ENCODE measurements around the gene BANF2.
"Not testable (repeated sequence)": the region's sequence is repeated elsewhere in the genome, so short reads cannot be mapped to it uniquely, and the experiment has no call there.

The BANF2 gene

DNA sequence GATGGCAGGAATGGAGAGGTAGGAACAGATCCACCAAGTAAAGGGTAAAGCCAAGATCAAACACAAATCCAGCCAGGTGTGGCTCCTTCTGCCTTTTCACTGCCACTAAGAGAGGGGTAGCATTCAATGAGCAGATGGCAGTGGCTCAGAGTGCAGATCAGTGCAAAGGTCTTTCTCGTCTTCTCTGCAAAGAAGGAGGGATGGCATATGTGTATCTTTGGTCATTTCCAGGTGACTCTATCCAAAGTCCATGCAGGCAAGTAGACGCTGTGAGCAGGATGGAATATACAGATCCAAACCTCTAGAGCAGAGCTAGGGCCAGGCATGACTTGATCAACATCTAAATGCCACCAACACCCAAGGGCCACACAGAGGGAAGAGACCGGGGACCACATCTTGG is 6.9 kb downstream of the BANF2 start:
- H3K9me3 ChIP-seq (ENCODE audit: severe bottlenecking) = no peaks in the 10 kb centered on the region
- H3K27ac ChIP-seq (ENCODE audit: poor library complexity, severe bottlenecking) = no peak overlapping the region
- no peak for DNase-seq (ENCODE audit: low spot score)
- H3K27me3 ChIP-seq (ENCODE audit: insufficient read depth, poor library complexity, severe bottlenecking) = no peaks in the 10 kb centered on the region
- no peak for ATAC-seq (ENCODE audit: low read depth)
- H3K36me3 ChIP-seq (ENCODE audit: low read depth) = no peaks in the 10 kb centered on the region
- no peak overlapping the region for H3K4me3 ChIP-seq (ENCODE audit: severe bottlenecking)
- TF ChIP-seq, protein P1, sequence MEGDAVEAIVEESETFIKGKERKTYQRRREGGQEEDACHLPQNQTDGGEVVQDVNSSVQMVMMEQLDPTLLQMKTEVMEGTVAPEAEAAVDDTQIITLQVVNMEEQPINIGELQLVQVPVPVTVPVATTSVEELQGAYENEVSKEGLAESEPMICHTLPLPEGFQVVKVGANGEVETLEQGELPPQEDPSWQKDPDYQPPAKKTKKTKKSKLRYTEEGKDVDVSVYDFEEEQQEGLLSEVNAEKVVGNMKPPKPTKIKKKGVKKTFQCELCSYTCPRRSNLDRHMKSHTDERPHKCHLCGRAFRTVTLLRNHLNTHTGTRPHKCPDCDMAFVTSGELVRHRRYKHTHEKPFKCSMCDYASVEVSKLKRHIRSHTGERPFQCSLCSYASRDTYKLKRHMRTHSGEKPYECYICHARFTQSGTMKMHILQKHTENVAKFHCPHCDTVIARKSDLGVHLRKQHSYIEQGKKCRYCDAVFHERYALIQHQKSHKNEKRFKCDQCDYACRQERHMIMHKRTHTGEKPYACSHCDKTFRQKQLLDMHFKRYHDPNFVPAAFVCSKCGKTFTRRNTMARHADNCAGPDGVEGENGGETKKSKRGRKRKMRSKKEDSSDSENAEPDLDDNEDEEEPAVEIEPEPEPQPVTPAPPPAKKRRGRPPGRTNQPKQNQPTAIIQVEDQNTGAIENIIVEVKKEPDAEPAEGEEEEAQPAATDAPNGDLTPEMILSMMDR (IDR thresholded peaks at IDR 0.05; ENCODE audit: poor library complexity, severe bottlenecking) = no peak
- no peaks in the 10 kb centered on the region for H3K4me1 ChIP-seq (ENCODE audit: insufficient read depth, poor library complexity, severe bottlenecking)

DNA sequence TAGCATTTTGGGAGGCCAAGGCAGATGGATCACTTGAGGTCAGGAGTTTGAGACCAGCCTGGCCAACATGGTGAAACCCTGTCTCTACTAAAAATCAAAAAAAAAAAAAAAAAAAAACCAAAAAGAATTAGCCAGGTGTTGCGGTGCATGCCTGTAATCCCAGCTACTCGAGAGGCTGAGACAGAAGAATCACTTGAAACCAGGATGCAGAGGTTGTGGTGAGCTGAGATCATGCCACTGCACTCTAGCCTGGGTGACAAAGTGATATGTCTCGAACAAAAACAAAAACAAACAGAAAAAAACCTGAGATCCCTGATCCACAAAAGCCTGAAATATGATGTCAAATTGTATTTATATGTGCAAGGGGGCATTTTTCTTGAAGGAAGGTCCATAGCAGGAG is 8.2 kb downstream of the BANF2 start:
- ATAC-seq (ENCODE audit: low read depth); H3K27ac ChIP-seq (ENCODE audit: poor library complexity, severe bottlenecking); DNase-seq (ENCODE audit: low spot score): not testable (repeated sequence)

DNA sequence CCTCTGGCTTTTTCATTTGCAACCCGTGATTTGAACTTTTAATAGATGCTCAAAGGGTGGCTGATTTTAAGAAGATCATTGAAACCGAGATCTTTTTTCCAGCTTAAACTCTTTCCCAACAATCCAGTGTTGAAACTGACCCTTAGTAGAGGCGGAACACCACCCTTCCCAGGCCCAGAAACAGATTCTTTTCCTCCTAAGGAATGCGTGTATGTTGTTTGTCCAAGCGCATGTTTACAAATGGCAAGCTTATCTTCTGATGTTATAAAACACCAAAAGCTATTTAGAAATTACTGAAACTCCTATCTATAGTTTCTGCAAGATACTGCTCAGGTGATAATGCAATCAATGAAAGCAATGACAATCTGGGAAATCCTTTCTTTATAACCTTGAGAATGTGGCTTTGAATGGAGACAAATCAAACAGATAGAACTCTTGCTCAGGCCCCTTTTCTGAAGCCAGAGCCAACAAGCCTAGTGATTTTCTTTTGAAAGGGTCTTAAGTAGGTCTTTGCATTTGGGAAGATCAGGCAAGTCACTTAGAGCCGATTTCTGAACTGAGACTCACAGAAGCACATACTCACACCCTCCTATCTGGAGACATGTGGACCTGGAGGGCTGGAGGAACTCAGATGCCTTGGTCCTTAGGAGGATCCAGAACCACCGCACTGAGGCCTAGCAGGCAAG is 9.1 kb downstream of the BANF2 start:
- TF ChIP-seq, protein P1 (IDR thresholded peaks at IDR 0.05; ENCODE audit: poor library complexity, severe bottlenecking) = no peak
- Histone ChIP-seq H3K27me3 (ENCODE audit: insufficient read depth, poor library complexity, severe bottlenecking) (no peaks in the 10 kb centered on the region), H3K27ac (ENCODE audit: poor library complexity, severe bottlenecking) (no peak overlapping the region), H3K4me3 (ENCODE audit: severe bottlenecking) (no peak overlapping the region), H3K36me3 (ENCODE audit: low read depth) (no peaks in the 10 kb centered on the region), H3K4me1 (ENCODE audit: insufficient read depth, poor library complexity, severe bottlenecking) (no peaks in the 10 kb centered on the region), H3K9me3 (ENCODE audit: severe bottlenecking) (no peaks in the 10 kb centered on the region)
- no peak for ATAC-seq (ENCODE audit: low read depth)
- DNase-seq (ENCODE audit: low spot score) = no peak

More for the DNA sequence above, 8.2 kb downstream of the BANF2 start:
- not testable (repeated sequence) for H3K4me1 ChIP-seq (ENCODE audit: insufficient read depth, poor library complexity, severe bottlenecking); H3K9me3 ChIP-seq (ENCODE audit: severe bottlenecking); H3K27me3 ChIP-seq (ENCODE audit: insufficient read depth, poor library complexity, severe bottlenecking); H3K4me3 ChIP-seq (ENCODE audit: severe bottlenecking); H3K36me3 ChIP-seq (ENCODE audit: low read depth)

DNA sequence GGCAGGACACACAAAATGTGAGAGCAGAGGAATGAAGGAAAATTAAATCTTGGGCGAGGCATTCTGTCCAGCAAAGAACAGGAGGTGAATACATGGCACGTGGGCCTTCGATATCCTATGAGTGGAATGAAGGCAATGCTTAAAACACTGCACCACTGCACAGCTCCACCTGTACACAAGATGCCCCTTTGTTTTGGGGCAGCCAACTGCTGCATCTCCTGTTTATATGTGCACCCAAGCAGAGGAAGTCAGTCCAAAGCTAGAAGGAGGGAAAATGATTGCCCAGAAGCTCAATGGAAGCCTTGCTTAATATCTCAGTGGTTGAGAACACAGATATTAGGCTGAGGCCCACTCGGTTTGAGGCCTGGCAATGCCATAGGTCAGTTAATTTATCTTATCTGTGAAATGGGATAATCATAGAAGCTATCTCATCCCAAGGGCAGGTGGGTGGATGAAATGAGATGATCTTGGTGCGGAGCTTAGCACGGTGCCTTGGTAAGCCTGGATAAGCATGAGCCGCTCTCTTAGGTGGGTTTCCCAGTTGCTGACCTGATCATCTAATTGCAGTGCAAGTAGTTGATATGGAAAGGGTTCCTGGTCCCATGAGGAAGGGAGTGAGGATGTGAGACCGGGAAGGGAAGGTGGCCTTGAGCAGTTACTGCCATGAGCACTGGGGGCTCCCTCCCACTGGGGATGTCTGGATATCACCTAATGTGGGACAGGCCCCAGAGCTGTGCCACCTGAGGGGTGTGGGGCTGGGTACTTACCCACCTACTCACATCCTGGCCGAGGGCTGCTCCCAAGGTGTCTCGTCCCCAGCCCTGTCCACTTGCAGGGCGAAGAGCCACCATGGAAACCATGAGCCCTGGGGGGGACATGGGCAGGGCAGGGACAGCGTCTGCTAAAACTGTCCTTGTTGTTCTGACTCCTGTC is 9.9 kb downstream of the BANF2 start:
- no peak for DNase-seq (ENCODE audit: low spot score)
- Histone ChIP-seq H3K9me3 (ENCODE audit: severe bottlenecking) (no peaks in the 10 kb centered on the region), H3K4me1 (ENCODE audit: insufficient read depth, poor library complexity, severe bottlenecking) (no peaks in the 10 kb centered on the region), H3K27ac (ENCODE audit: poor library complexity, severe bottlenecking) (no peak overlapping the region), H3K36me3 (ENCODE audit: low read depth) (no peaks in the 10 kb centered on the region), H3K27me3 (ENCODE audit: insufficient read depth, poor library complexity, severe bottlenecking) (no peaks in the 10 kb centered on the region), H3K4me3 (ENCODE audit: severe bottlenecking) (no peak overlapping the region)
- no peak for ATAC-seq (ENCODE audit: low read depth)
- TF ChIP-seq, protein P1 (IDR thresholded peaks at IDR 0.05; ENCODE audit: poor library complexity, severe bottlenecking) = no peak

DNA sequence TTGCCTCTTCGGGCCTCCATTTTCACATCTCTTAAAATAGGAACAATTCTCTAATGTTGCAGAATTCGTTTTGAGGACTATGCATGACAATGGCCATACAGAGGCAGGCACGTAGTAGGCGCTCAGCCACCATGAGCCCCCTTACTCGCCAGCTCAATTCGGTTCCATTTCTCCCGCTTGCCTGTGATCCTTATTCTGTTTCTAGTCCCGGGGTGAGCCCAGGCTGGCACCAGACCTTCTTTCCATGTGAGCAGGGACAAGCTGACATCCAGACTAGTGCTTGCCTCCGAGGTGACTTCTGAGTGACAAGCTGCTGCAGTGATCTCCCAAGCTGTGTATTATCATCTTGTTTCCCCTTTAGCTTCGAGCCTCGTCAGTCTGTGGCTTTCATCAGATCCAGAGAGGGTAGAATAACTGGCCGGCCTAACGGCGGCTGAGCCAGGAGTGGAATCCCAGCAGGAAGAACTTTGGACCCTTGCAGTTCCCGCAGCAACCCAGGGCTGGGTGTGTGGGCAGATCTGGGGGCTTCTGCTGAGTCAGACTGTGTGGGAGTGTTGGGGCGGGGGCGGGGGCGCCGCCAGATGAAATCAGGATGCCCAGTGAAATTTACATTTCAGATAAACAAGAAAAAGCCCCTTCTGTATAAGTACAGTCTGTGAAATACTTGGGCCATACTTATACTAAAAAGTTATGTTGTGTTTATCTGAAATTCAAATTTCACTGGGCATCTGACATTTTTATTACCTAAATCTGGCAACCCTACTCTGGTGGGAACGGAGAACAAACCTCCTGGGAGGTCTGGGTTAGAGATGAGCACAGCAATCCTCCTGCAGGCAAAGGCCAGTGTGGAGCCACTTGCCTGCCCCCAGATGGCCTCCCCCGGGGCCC is 10.9 kb downstream of the BANF2 start:
- no peaks in the 10 kb centered on the region for H3K36me3 ChIP-seq (ENCODE audit: low read depth)
- no peaks in the 10 kb centered on the region for H3K4me1 ChIP-seq (ENCODE audit: insufficient read depth, poor library complexity, severe bottlenecking)
- no peaks in the 10 kb centered on the region for H3K27me3 ChIP-seq (ENCODE audit: insufficient read depth, poor library complexity, severe bottlenecking)
- no peaks in the 10 kb centered on the region for H3K9me3 ChIP-seq (ENCODE audit: severe bottlenecking)
- DNase-seq (ENCODE audit: low spot score) = no peak
- H3K27ac ChIP-seq (ENCODE audit: poor library complexity, severe bottlenecking) = no peak overlapping the region
- no peak overlapping the region for H3K4me3 ChIP-seq (ENCODE audit: severe bottlenecking)
- TF ChIP-seq, protein P1 (IDR thresholded peaks at IDR 0.05; ENCODE audit: poor library complexity, severe bottlenecking) = no peak
- no peak for ATAC-seq (ENCODE audit: low read depth)

Data from RWPE2 (cell line).